Endothelial cell of umbilical vein (primary cell): ENCODE measurements around the gene ACSL4. TPM values are rescaled to one million over a fixed set of nuclear protein-coding genes. Genes with fewer than 3 reads are reported as not detected.

Experiments used
- BruUV-seq: library from RNA; stranded (reverse); fragments of 400-500 nt; replicated peaks from 2 replicates; lab custom pipeline; 2021; lab: Mats Ljungman, UMichigan
- CTCF ChIA-PET: fragments of 300-600, 350-600 bp; sonication (Branson Sonifier 250); formaldehyde crosslinking; loops from one replicate; lab custom pipeline; 2021; ENCODE audit warnings: antibody characterized with exemption, inconsistent platforms; lab: Charles Lee
- POLR2A ChIA-PET: fragments of 300-600, 350-600 bp; sonication (Branson Sonifier 250); formaldehyde crosslinking; loops from one replicate; lab custom pipeline; 2021; ENCODE audit warnings: antibody characterized with exemption, inconsistent platforms; lab: Charles Lee
- DNase-seq: peaks from one replicate; pipeline ENCODE4 v3.0.0-alpha.2; 2011; ENCODE audit warnings: low read depth, low spot score
- FAIRE-seq: peaks from 2 replicates; lab custom pipeline; 2011; peaks lifted over from hg19 to GRCh38; lab: Jason Lieb, UNC
- H2AFZ ChIP-seq: 2 replicates; pipeline ENCODE4 v1.6.0; 2012; ENCODE audit warnings: low read depth, low read length, control low read depth, inconsistent platforms
- H3K27ac ChIP-seq: 2 replicates; pipeline ENCODE4 v1.5.1; 2011; ENCODE audit warnings: low read depth, mild to moderate bottlenecking, control low read depth, low read length, moderate library complexity; ENCODE audit not compliant: insufficient read depth
- H3K27me3 ChIP-seq, 2 experiments: 2 replicates each; pipeline versions ENCODE4 v1.6.0 to v1.6.1; 2011; ENCODE audit warnings: low read length in 2 of 2, mixed read lengths in 1 of 2; ENCODE audit not compliant: control insufficient read depth in 2 of 2, insufficient read depth in 2 of 2
- H3K36me3 ChIP-seq, 2 experiments: 2 replicates in 1 of 2; 3 replicates in 1 of 2; pipeline ENCODE4 v1.5.1; 2011; ENCODE audit warnings: low read length in 2 of 2, mild to moderate bottlenecking in 1 of 2, moderate library complexity in 1 of 2; ENCODE audit not compliant: control insufficient read depth in 2 of 2, insufficient read depth in 2 of 2; ENCODE audit errors: extremely low read depth in 1 of 2
- H3K4me1 ChIP-seq: 3 replicates; pipeline ENCODE4 v1.5.1; 2011; ENCODE audit warnings: mild to moderate bottlenecking, low read length; ENCODE audit not compliant: control insufficient read depth, insufficient read depth; ENCODE audit errors: extremely low read depth
- H3K4me2 ChIP-seq: 2 replicates; pipeline ENCODE4 v1.6.1; 2011; ENCODE audit warnings: low read length, control low read depth, mixed read lengths; ENCODE audit not compliant: insufficient read depth
- H3K4me3 ChIP-seq, 3 experiments: fragments of 200-600 bp in 1 of 3; sonication (generic), shearing (Covaris generic) in 1 of 3; replicated peaks in 1 of 3; 2 replicates each; pipeline ENCODE4 v1.5.1; 2011 to 2016; ENCODE audit warnings: control low read depth in 3 of 3, low read length in 3 of 3, mild to moderate bottlenecking in 2 of 3, inconsistent platforms in 1 of 3, low read depth in 1 of 3, moderate library complexity in 1 of 3; ENCODE audit not compliant: insufficient read depth in 1 of 3
- H3K79me2 ChIP-seq: 2 replicates; pipeline ENCODE4 v1.6.0; 2012; ENCODE audit warnings: low read length, inconsistent platforms; ENCODE audit not compliant: control insufficient read depth, insufficient read depth
- H3K9ac ChIP-seq: replicated peaks from 2 replicates; pipeline ENCODE3; 2011; ENCODE audit warnings: low read length, control low read depth; ENCODE audit not compliant: insufficient read depth; ENCODE audit errors: extremely low read depth
- H3K9me1 ChIP-seq: replicated peaks from 3 replicates; pipeline ENCODE4 v1.6.0; 2011; ENCODE audit warnings: mild to moderate bottlenecking, low read length; ENCODE audit not compliant: control insufficient read depth, insufficient read depth; ENCODE audit errors: extremely low read depth
- H3K9me3 ChIP-seq: replicated peaks from 2 replicates; pipeline ENCODE4 v1.5.1; 2012; ENCODE audit warnings: low read length, inconsistent platforms; ENCODE audit not compliant: control insufficient read depth, insufficient read depth
- H4K20me1 ChIP-seq: replicated peaks from 2 replicates; pipeline ENCODE3; 2011; ENCODE audit warnings: mild to moderate bottlenecking, low read length; ENCODE audit not compliant: control insufficient read depth, insufficient read depth; ENCODE audit errors: extremely low read depth
- CTCF ChIP-seq, 2 donors: IDR thresholded peaks; 1 replicate in 1 of 2; 2 replicates in 1 of 2; pipeline ENCODE4 v1.5.1; 2011; ENCODE audit warnings: low read length in 2 of 2, mild to moderate bottlenecking in 2 of 2, moderate library complexity in 2 of 2, control low read depth in 1 of 2, inconsistent platforms in 1 of 2, low read depth in 1 of 2; ENCODE audit not compliant: insufficient read depth in 1 of 2; ENCODE audit errors: extremely low read depth in 1 of 2
- EZH2 ChIP-seq: IDR thresholded peaks from 2 replicates; pipeline ENCODE4 v1.6.1; 2012; ENCODE audit warnings: borderline replicate concordance, low read depth, mild to moderate bottlenecking, moderate library complexity, low read length, inconsistent platforms; ENCODE audit not compliant: severe bottlenecking
- FOS ChIP-seq: IDR thresholded peaks from 2 replicates; pipeline ENCODE4 v1.6.1; 2011; ENCODE audit warnings: mild to moderate bottlenecking, low read length, moderate library complexity, borderline replicate concordance; ENCODE audit not compliant: insufficient read depth
- GATA2 ChIP-seq: IDR thresholded peaks from 2 replicates; pipeline ENCODE4 v1.7.0; 2011; ENCODE audit warnings: low read depth, mild to moderate bottlenecking, moderate library complexity, mixed read lengths, low read length; ENCODE audit not compliant: insufficient read length, insufficient read depth
- JUN ChIP-seq: IDR thresholded peaks from 2 replicates; pipeline ENCODE4 v1.6.1; 2011; ENCODE audit warnings: borderline replicate concordance, low read depth; ENCODE audit not compliant: insufficient read length, insufficient read depth
- MAX ChIP-seq: IDR thresholded peaks from 2 replicates; pipeline ENCODE4 v1.6.1; 2011; ENCODE audit not compliant: insufficient read depth, insufficient read length
- MYC ChIP-seq: IDR thresholded peaks from one replicate; pipeline ENCODE4 v1.6.1; 2011; ENCODE audit warnings: mild to moderate bottlenecking, low read depth, low read length
- POLR2A ChIP-seq: IDR thresholded peaks from 2 replicates; pipeline ENCODE4 v1.6.1; 2012; ENCODE audit warnings: low read depth, mild to moderate bottlenecking, control low read depth, low read length
- POLR2AphosphoS5 ChIP-seq: IDR thresholded peaks from 2 replicates; pipeline ENCODE4 v1.6.1; 2012; ENCODE audit warnings: low read depth, mild to moderate bottlenecking, control low read depth, low read length, moderate library complexity; ENCODE audit not compliant: insufficient read depth
- dilution Hi-C: fragments of 300-500 bp; cut with MboI; formaldehyde crosslinking; loops from one replicate; pipeline ENCODE4 v1.15.0; 2019; ENCODE audit warnings: low sequenced_read_pairs; ENCODE audit not compliant: extremely low pct_ligation_motif_present
- intact Hi-C: fragments of 100-400 bp; cut with micrococcal nuclease; formaldehyde crosslinking; loops from one replicate; pipeline ENCODE4 v1.10.0; 2022
- polyA plus RNA-seq, 4 experiments: library from polyadenylated mRNA; depleted of rRNA in 3 of 4; stranded (reverse) in 3 of 4; unstranded in 1 of 4; fragments of >200 nt; gene quantifications; 2 replicates each; pipeline versions ENCODE4 v1.2.1 to v1.2.3, GENCODE V29; 2011 to 2012; ENCODE audit warnings: missing spikeins in 1 of 4
- total RNA-seq: library from RNA; stranded (reverse); gene quantifications from 2 replicates; pipeline ENCODE4 v1.2.3, GENCODE V29; 2021

Gene ACSL4
- total and polyA plus RNA-seq, 2 donors (not counting 3 experiments of a cell fraction or from before 2014, with no cell fraction given): 20.7 to 85.5 TPM

GRCh38 chrX:109697855-109698254, 35.2 kb downstream of the ACSL4 start:
- Histone ChIP-seq H3K9me1 (no peaks in the 10 kb centered on the region), H3K4me1 (no peaks in the 10 kb centered on the region), H3K27ac (no peak overlapping the region), H3K27me3 (no peaks in the 10 kb centered on the region), H2AFZ (no peak overlapping the region), H3K4me3 (no peak overlapping the region), H4K20me1 (no peaks in the 10 kb centered on the region), H3K36me3 (no peaks in the 10 kb centered on the region), H3K9ac (no peak overlapping the region), H3K79me2 (peaks cover 90% of the 10 kb centered on the region), H3K4me2 (no peak overlapping the region), H3K9me3 (no peaks in the 10 kb centered on the region)
- BruUV-seq: no TSS peak
- intact Hi-C loops: no loop called here
- ChIA-PET POLR2A (no interaction called here), CTCF (interaction anchor here (1.1 kb wide), 1 partner anchor 14 kb away, joined by 3 read pairs; no protein-coding TSS in a partner anchor)
- TF ChIP-seq MYC (no peak), POLR2A (no peak), JUN (no peak), POLR2AphosphoS5 (no peak), EZH2 (no peak), GATA2 (no peak), FOS (no peak), CTCF (IDR thresholded peaks at IDR 0.05; ENCODE audit: extremely low read depth in 1 of 2, insufficient read depth in 1 of 2, low read depth in 1 of 2, low read length in 2 of 2) (no peak), MAX (no peak)
- no peak for DNase-seq
- dilution Hi-C loops: no loop called here
- no peak for FAIRE-seq
